ENCODE measurements around the gene INPP5D. TPM values are rescaled to one million over a fixed set of nuclear protein-coding genes. Genes with fewer than 3 reads are reported as not detected.

INPP5D gene
- polyA plus RNA-seq, 3 donors = 30.6 to 90.2 (median 54.8) TPM

GRCh38 chr2:233031556-233032500, 28.3 kb upstream of the INPP5D start:
- WGBS (ENCODE audit: insufficient coverage) = 96% methylated on average over 15 of the region's 27 CpGs
- Histone ChIP-seq H3K4me3 (replicated peaks in 1 of 3; ENCODE audit: low read depth in 2 of 3, low read length in 3 of 3) (no peak overlapping the region), H3K36me3 (replicated peaks in 1 of 2; ENCODE audit: control insufficient read depth in 1 of 2, insufficient read depth in 2 of 2, low read length in 2 of 2) (no peaks in the 10 kb centered on the region), H3K9ac (ENCODE audit: insufficient read depth, low read length, poor library complexity, severe bottlenecking) (no peak overlapping the region), H3K27ac (ENCODE audit: low read depth in 1 of 2, low read length in 2 of 2) (no peak overlapping the region), H3K79me2 (ENCODE audit: insufficient read depth, low read length) (no peaks in the 10 kb centered on the region), H4K20me1 (ENCODE audit: insufficient read depth, low read length) (no peaks in the 10 kb centered on the region), H3K9me3 (replicated peaks in 1 of 2; ENCODE audit: control insufficient read depth in 1 of 2, insufficient read depth in 1 of 2, low read length in 2 of 2) (peaks cover 0 to 5% of the 10 kb centered on the region in 2 donors), H3K27me3 (ENCODE audit: control insufficient read depth in 2 of 2, insufficient read depth in 2 of 2, low read length in 2 of 2) (no peaks in the 10 kb centered on the region), H3K4me2 (replicated peaks; ENCODE audit: extremely low read depth, low read length, poor library complexity, severe bottlenecking) (no peak overlapping the region), H3K4me1 (ENCODE audit: control insufficient read depth in 1 of 2, insufficient read depth in 2 of 2, low read length in 2 of 2) (no peaks in the 10 kb centered on the region), H2AFZ (ENCODE audit: insufficient read depth, low read depth, low read length, poor library complexity, severe bottlenecking) (no peak overlapping the region)
- intact Hi-C loops (cut with micrococcal nuclease) = no loop called here
- no peak for TF ChIP-seq CTCF (IDR thresholded peaks at IDR 0.05)
- no peak overlapping the region for H3K4me3 Mint-ChIP-seq
- H3K4me1 Mint-ChIP-seq = no peaks in the 10 kb centered on the region
- no peak overlapping the region for H3K27ac Mint-ChIP-seq
- DNase-seq = no peak
- H3K36me3 Mint-ChIP-seq = no peaks in the 10 kb centered on the region
- H3K9me3 Mint-ChIP-seq = peaks cover 0 to 3% (median 0%) of the 10 kb centered on the region in 7 donors
- peaks cover 0 to 3% (median 0%) of the 10 kb centered on the region in 3 donors for H3K27me3 Mint-ChIP-seq (ENCODE audit: low read depth in 3 of 3)

- Mint-ChIP-seq H3K9me3 (peaks cover 0 to 3% (median 0%) of the 10 kb centered on the region in 7 donors), H3K27ac (peak within 1 kb of the TSS in 1 of 7 donors; percentile 16)
- intact Hi-C loops (cut with micrococcal nuclease) = no loop called here
These were observed 27.4 kb upstream of the INPP5D start, which contains the start of gene NEU2 for GRCh38 chr2:233032551-233033320. Gene NEU2 (plus strand): TSS chr2:233032672. CDS start chr2:233032672, 0 bp downstream.

More at GRCh38 chr2:233032551-233033320, 27.4 kb upstream of the INPP5D start, which contains the start of gene NEU2:
- Histone ChIP-seq H3K27me3 (ENCODE audit: control insufficient read depth in 2 of 2, insufficient read depth in 2 of 2, low read length in 2 of 2) (no peaks in the 10 kb centered on the region), H3K4me3 (replicated peaks in 1 of 3; ENCODE audit: low read depth in 2 of 3, low read length in 3 of 3) (no peak within 1 kb of the TSS), H4K20me1 (ENCODE audit: insufficient read depth, low read length) (no peaks in the 10 kb centered on the region), H2AFZ (ENCODE audit: insufficient read depth, low read depth, low read length, poor library complexity, severe bottlenecking) (no peak within 1 kb of the TSS), H3K9ac (ENCODE audit: insufficient read depth, low read length, poor library complexity, severe bottlenecking) (no peak within 1 kb of the TSS), H3K79me2 (ENCODE audit: insufficient read depth, low read length) (no peaks in the 10 kb centered on the region), H3K4me1 (ENCODE audit: control insufficient read depth in 1 of 2, insufficient read depth in 2 of 2, low read length in 2 of 2) (no peaks in the 10 kb centered on the region), H3K4me2 (replicated peaks; ENCODE audit: extremely low read depth, low read length, poor library complexity, severe bottlenecking) (no peak within 1 kb of the TSS), H3K9me3 (replicated peaks in 1 of 2; ENCODE audit: control insufficient read depth in 1 of 2, insufficient read depth in 1 of 2, low read length in 2 of 2) (peaks cover 0 to 5% of the 10 kb centered on the region in 2 donors), H3K27ac (ENCODE audit: low read depth in 1 of 2, low read length in 2 of 2) (no peak within 1 kb of the TSS), H3K36me3 (replicated peaks in 1 of 2; ENCODE audit: control insufficient read depth in 1 of 2, insufficient read depth in 2 of 2, low read length in 2 of 2) (no peaks in the 10 kb centered on the region)
- Mint-ChIP-seq H3K4me3 (no peak within 1 kb of the TSS), H3K36me3 (no peaks in the 10 kb centered on the region), H3K27me3 (ENCODE audit: low read depth in 3 of 3) (peaks cover 0 to 3% (median 0%) of the 10 kb centered on the region in 3 donors), H3K4me1 (no peaks in the 10 kb centered on the region)
- TF ChIP-seq CTCF (IDR thresholded peaks at IDR 0.05) = no peak
- whole genome bisulfite sequencing (ENCODE audit: insufficient coverage) = over 99% methylated on average over 13 of the region's 13 CpGs
- DNase-seq = no peak

Measured in CD14-positive monocyte (primary cell).